ENCODE data around the gene RAD9A. TPM values are rescaled to one million over a fixed set of nuclear protein-coding genes. Genes with fewer than 3 reads are reported as not detected.

Gene RAD9A
- total RNA-seq, 1 donor from 2014 or later, result 10.4 TPM

- H3K27me3 ChIP-seq, result no peaks in the 10 kb centered on the region
- Mint-ChIP-seq H3K9me3 (no peaks in the 10 kb centered on the region), H3K27me3 (ENCODE audit: insufficient read depth, low read depth) (peaks cover 9% of the 10 kb centered on the region), H3K4me1 (peaks cover 17% of the 10 kb centered on the region), H3K27ac (peak within 1 kb of the TSS; percentile 79), H3K4me3 (peak within 1 kb of the TSS; percentile 93), H3K36me3 (peaks cover 9% of the 10 kb centered on the region)
- no peak within 1 kb of the TSS for H3K27ac ChIP-seq
- TF ChIP-seq CTCF (IDR thresholded peaks at IDR 0.05), result no peak
- no peak for TF ChIP-seq EZH2 (IDR thresholded peaks at IDR 0.05)
- H3K9me3 ChIP-seq (ENCODE audit: low read depth), result no peaks in the 10 kb centered on the region
- peak within 1 kb of the TSS; percentile 97 for H2AFZ ChIP-seq (replicated peaks)
- peaks cover 7% of the 10 kb centered on the region for H3F3A ChIP-seq (ENCODE audit: low read depth)
- no peaks in the 10 kb centered on the region for H4K20me1 ChIP-seq (ENCODE audit: low read depth)
- peak; percentile 99 for DNase-seq (ENCODE audit: low spot score)
- H3K36me3 ChIP-seq, result no peaks in the 10 kb centered on the region
- H3K4me2 ChIP-seq, result peak within 1 kb of the TSS; percentile 100
- H3K4me1 ChIP-seq, result peaks cover 9% of the 10 kb centered on the region
- peak within 1 kb of the TSS; percentile 99 for H3K4me3 ChIP-seq
- H3K9ac ChIP-seq, result peak within 1 kb of the TSS; percentile 94
- H3K79me2 ChIP-seq (ENCODE audit: low read depth), result peaks cover 12% of the 10 kb centered on the region
Measured at GRCh38 chr11:67428052-67429001, 36.5 kb downstream of the RAD9A start, which contains the start of gene RPS6KB2. Gene RPS6KB2, plus strand, starts transcription at chr11:67428494. Its CDS starts 52 bp downstream, at chr11:67428546.

DNA sequence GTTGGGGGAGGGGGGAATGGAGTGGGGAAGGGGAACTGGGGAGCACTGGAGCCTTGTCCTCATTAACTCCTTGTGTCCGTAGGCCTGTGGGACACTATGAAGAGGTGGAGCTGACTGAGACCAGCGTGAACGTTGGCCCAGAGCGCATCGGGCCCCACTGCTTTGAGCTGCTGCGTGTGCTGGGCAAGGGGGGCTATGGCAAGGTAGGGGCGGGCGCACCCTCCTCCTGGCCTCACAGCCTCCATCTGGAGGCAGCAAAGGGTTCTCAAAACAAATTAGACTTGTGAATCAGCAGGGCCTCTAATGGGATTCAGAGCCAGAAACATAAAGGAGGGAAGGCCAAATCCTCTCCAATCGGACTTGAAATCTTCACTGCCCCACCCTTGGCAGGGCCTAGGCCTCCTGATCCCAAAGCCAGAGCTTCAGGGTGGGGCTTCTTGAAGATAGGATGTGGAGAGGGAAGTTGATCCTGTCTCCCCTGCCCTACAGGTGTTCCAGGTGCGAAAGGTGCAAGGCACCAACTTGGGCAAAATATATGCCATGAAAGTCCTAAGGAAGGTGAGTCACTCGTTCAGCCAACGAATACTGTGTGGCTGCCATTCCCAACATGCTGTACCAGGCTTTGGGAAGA lies 37.4 kb downstream of the RAD9A start:
- Histone ChIP-seq H3K36me3 (no peaks in the 10 kb centered on the region), H3K9me3 (ENCODE audit: low read depth) (no peaks in the 10 kb centered on the region), H3K4me3 (peak overlapping the region; percentile 99), H3K27ac (no peak overlapping the region), H2AFZ (replicated peaks) (peak overlapping the region; percentile 90), H3F3A (ENCODE audit: low read depth) (peaks cover 7% of the 10 kb centered on the region), H3K27me3 (no peaks in the 10 kb centered on the region), H4K20me1 (ENCODE audit: low read depth) (no peaks in the 10 kb centered on the region), H3K4me1 (peaks cover 9% of the 10 kb centered on the region), H3K9ac (peak overlapping the region; percentile 94), H3K79me2 (ENCODE audit: low read depth) (peaks cover 12% of the 10 kb centered on the region), H3K4me2 (peak overlapping the region; percentile 100)
- no peak for TF ChIP-seq EZH2 (IDR thresholded peaks at IDR 0.05)
- TF ChIP-seq CTCF (IDR thresholded peaks at IDR 0.05), result no peak
- TF ChIP-seq EZH2phosphoT487 (IDR thresholded peaks at IDR 0.05), result no peak
- H3K27me3 Mint-ChIP-seq (ENCODE audit: insufficient read depth, low read depth), result peaks cover 9% of the 10 kb centered on the region
- DNase-seq (ENCODE audit: low spot score), result no peak
- peaks cover 9% of the 10 kb centered on the region for H3K36me3 Mint-ChIP-seq
- peak overlapping the region; percentile 93 for H3K4me3 Mint-ChIP-seq
- H3K27ac Mint-ChIP-seq, result no peak overlapping the region
- no peaks in the 10 kb centered on the region for H3K9me3 Mint-ChIP-seq
- H3K4me1 Mint-ChIP-seq, result peaks cover 17% of the 10 kb centered on the region

GRCh38 chr11:67429722-67430121 lies 37.9 kb downstream of the RAD9A start:
- Histone ChIP-seq H3F3A (ENCODE audit: low read depth) (peaks cover 7% of the 10 kb centered on the region), H3K4me2 (no peak overlapping the region), H3K9me3 (ENCODE audit: low read depth) (no peaks in the 10 kb centered on the region), H3K4me3 (no peak overlapping the region), H3K79me2 (ENCODE audit: low read depth) (peaks cover 12% of the 10 kb centered on the region), H3K27me3 (no peaks in the 10 kb centered on the region), H3K4me1 (peaks cover 9% of the 10 kb centered on the region), H2AFZ (replicated peaks) (no peak overlapping the region), H3K36me3 (no peaks in the 10 kb centered on the region), H4K20me1 (ENCODE audit: low read depth) (no peaks in the 10 kb centered on the region), H3K27ac (no peak overlapping the region), H3K9ac (no peak overlapping the region)
- peak overlapping the region; percentile 93 for H3K4me3 Mint-ChIP-seq
- peaks cover 9% of the 10 kb centered on the region for H3K27me3 Mint-ChIP-seq (ENCODE audit: insufficient read depth, low read depth)
- no peaks in the 10 kb centered on the region for H3K9me3 Mint-ChIP-seq
- H3K4me1 Mint-ChIP-seq, result peaks cover 14% of the 10 kb centered on the region
- H3K27ac Mint-ChIP-seq, result no peak overlapping the region
- no peak for DNase-seq (ENCODE audit: low spot score)
- H3K36me3 Mint-ChIP-seq, result peaks cover 9% of the 10 kb centered on the region
- TF ChIP-seq CTCF (IDR thresholded peaks at IDR 0.05) (no peak), EZH2phosphoT487 (IDR thresholded peaks at IDR 0.05) (no peak), EZH2 (IDR thresholded peaks at IDR 0.05) (no peak)
